CD4-positive, alpha-beta T cell (primary cell): ENCODE data around the gene TNS1. TPM values are rescaled to one million over a fixed set of nuclear protein-coding genes. Genes with fewer than 3 reads are reported as not detected.

ENCODE experiments used
- ATAC-seq: fragments of 200-7000 bp; cut with Tn5 transposase; one replicate; pipeline ENCODE4 v1.10.0; 2022; ENCODE audit warnings: mild to moderate bottlenecking; ENCODE audit not compliant: poor library complexity
- CTCF ChIA-PET: fragments of 350-600 bp; sonication (Branson Sonifier 250); formaldehyde crosslinking; loops from one replicate; lab custom pipeline; 2021; ENCODE audit warnings: antibody characterized with exemption, inconsistent platforms; lab: Charles Lee
- POLR2A ChIA-PET: fragments of 350-600 bp; sonication (Branson Sonifier 250); formaldehyde crosslinking; loops from one replicate; lab custom pipeline; 2021; ENCODE audit warnings: antibody characterized with exemption, inconsistent platforms; lab: Charles Lee
- DNase-seq, 14 experiments: peaks; one replicate each; pipeline ENCODE4 v3.0.0-alpha.2; 2013 to 2020; ENCODE audit warnings: mixed read lengths in 2 of 14
- H3K27ac ChIP-seq, 2 donors: one replicate each; pipeline versions ENCODE4 v1.5.1 to v1.7.0; 2013; ENCODE audit warnings: low read length in 2 of 2, low read depth in 1 of 2, mild to moderate bottlenecking in 1 of 2
- H3K27me3 ChIP-seq, 2 experiments: 1 replicate in 1 of 2; 2 replicates in 1 of 2; pipeline versions ENCODE4 v1.6.1 to v1.7.0; 2013; ENCODE audit warnings: low read length in 2 of 2, control low read depth in 1 of 2, mild to moderate bottlenecking in 1 of 2, moderate library complexity in 1 of 2; ENCODE audit not compliant: insufficient read depth in 2 of 2, control insufficient read depth in 1 of 2
- H3K36me3 ChIP-seq: one replicate; pipeline ENCODE4 v1.6.1; 2013; ENCODE audit warnings: low read length, control low read depth; ENCODE audit not compliant: insufficient read depth
- H3K4me1 ChIP-seq: one replicate; pipeline ENCODE4 v1.6.1; 2013; ENCODE audit warnings: low read length, control low read depth; ENCODE audit not compliant: insufficient read depth
- H3K4me3 ChIP-seq: one replicate; pipeline ENCODE4 v1.5.1; 2013; ENCODE audit warnings: mild to moderate bottlenecking, low read length, moderate library complexity
- H3K9me3 ChIP-seq, 2 experiments: 1 replicate in 1 of 2; 2 replicates in 1 of 2; pipeline versions ENCODE4 v1.6.1 to v1.7.0; 2013; ENCODE audit warnings: low read length in 2 of 2, mild to moderate bottlenecking in 2 of 2, control low read depth in 1 of 2, moderate library complexity in 1 of 2; ENCODE audit not compliant: control insufficient read depth in 1 of 2, insufficient read depth in 1 of 2
- H3K27ac Mint-ChIP-seq: one replicate; pipeline ENCODE4 v1.8.0; 2020; ENCODE audit warnings: mixed read lengths
- H3K27me3 Mint-ChIP-seq: one replicate; pipeline ENCODE4 v1.8.0; 2021; ENCODE audit warnings: mixed read lengths
- H3K36me3 Mint-ChIP-seq: one replicate; pipeline ENCODE4 v1.8.0; 2021; ENCODE audit warnings: low read depth, mixed read lengths
- H3K4me1 Mint-ChIP-seq: one replicate; pipeline ENCODE4 v1.8.0; 2021; ENCODE audit warnings: low read depth, mixed read lengths
- H3K4me3 Mint-ChIP-seq: one replicate; pipeline ENCODE4 v1.8.0; 2020; ENCODE audit warnings: mild to moderate bottlenecking, mixed read lengths
- H3K9me3 Mint-ChIP-seq: one replicate; pipeline ENCODE4 v1.8.0; 2020; ENCODE audit warnings: mixed read lengths
- CTCF ChIP-seq: fragments of 200-600 bp; IDR thresholded peaks from one replicate; pipeline ENCODE4 v1.8.0; 2022; ENCODE audit warnings: antibody characterized with exemption, mild to moderate bottlenecking
- intact Hi-C, 2 experiments: fragments of 100-400 bp; cut with DNase I in 1 of 2; cut with micrococcal nuclease in 1 of 2; formaldehyde crosslinking; loops; one replicate each; pipeline versions ENCODE4 v1.15.1 to v1.9.0; 2023 to 2025; cut with DNase I, micrococcal nuclease
- total RNA-seq, 174 experiments: library from RNA in 2 of 174; stranded (reverse) in 2 of 174; gene quantifications; one replicate each; pipeline ENCODE4 v1.2.3 and lab custom pipeline; 2021 to 2026

TNS1 gene
- total RNA-seq, 2 experiments from 2014 or later = 0.25 to 0.34 TPM

- ChIA-PET CTCF (no interaction called here), POLR2A (no interaction called here)
- no peak overlapping the region for H3K27ac ChIP-seq
- Mint-ChIP-seq H3K4me3 (no peak overlapping the region), H3K36me3 (no peaks in the 10 kb centered on the region), H3K9me3 (no peaks in the 10 kb centered on the region), H3K27me3 (peaks cover 11% of the 10 kb centered on the region), H3K4me1 (no peaks in the 10 kb centered on the region), H3K27ac (no peak overlapping the region)
- ATAC-seq (no peak), DNase-seq (no peak)
- TF ChIP-seq CTCF = no peak
- H3K4me1 ChIP-seq = peaks cover 3% of the 10 kb centered on the region
- no peak overlapping the region for H3K4me3 ChIP-seq
- no peaks in the 10 kb centered on the region for H3K36me3 ChIP-seq
- H3K27me3 ChIP-seq = peaks cover 0 to 4% of the 10 kb centered on the region in 2 experiments
- H3K9me3 ChIP-seq = peaks cover 0 to 3% of the 10 kb centered on the region in 2 experiments
- intact Hi-C loops = no loop called here
These were observed 67.4 kb downstream of the TNS1 start for GRCh38 chr2:217935235-217935879.

- no peak overlapping the region for H3K27ac Mint-ChIP-seq
- H3K4me1 ChIP-seq = peaks cover 3% of the 10 kb centered on the region
- no peak for TF ChIP-seq CTCF
These were observed 68.3 kb downstream of the TNS1 start for GRCh38 chr2:217934321-217935131.

GRCh38 chr2:217933617-217933993 is 69.2 kb downstream of the TNS1 start:
- Histone ChIP-seq H3K27ac (no peak overlapping the region), H3K27me3 (peaks cover 0 to 4% of the 10 kb centered on the region in 2 experiments), H3K4me3 (no peak overlapping the region), H3K36me3 (no peaks in the 10 kb centered on the region), H3K9me3 (peaks cover 0 to 3% of the 10 kb centered on the region in 2 experiments), H3K4me1 (peaks cover 3% of the 10 kb centered on the region)
- H3K27ac Mint-ChIP-seq = no peak overlapping the region
- CTCF ChIA-PET = no interaction called here
- no peak for DNase-seq
- peaks cover 10% of the 10 kb centered on the region for H3K27me3 Mint-ChIP-seq
- ATAC-seq = no peak
- no peak for TF ChIP-seq CTCF
- H3K36me3 Mint-ChIP-seq = no peaks in the 10 kb centered on the region
- H3K4me3 Mint-ChIP-seq = no peak overlapping the region
- intact Hi-C loops = no loop called here
- H3K4me1 Mint-ChIP-seq = no peaks in the 10 kb centered on the region
- POLR2A ChIA-PET = no interaction called here
- H3K9me3 Mint-ChIP-seq = no peaks in the 10 kb centered on the region

More at GRCh38 chr2:217934321-217935131, 68.3 kb downstream of the TNS1 start:
- H3K36me3 ChIP-seq = no peaks in the 10 kb centered on the region
- ATAC-seq = no peak
- no peaks in the 10 kb centered on the region for H3K4me1 Mint-ChIP-seq
- peaks cover 10% of the 10 kb centered on the region for H3K27me3 Mint-ChIP-seq
- POLR2A ChIA-PET = no interaction called here
- no peak overlapping the region for H3K4me3 Mint-ChIP-seq
- no peaks in the 10 kb centered on the region for H3K9me3 Mint-ChIP-seq
- H3K9me3 ChIP-seq = peaks cover 0 to 3% of the 10 kb centered on the region in 2 experiments
- no peak overlapping the region for H3K4me3 ChIP-seq
- H3K27ac ChIP-seq = no peak overlapping the region
- CTCF ChIA-PET = no interaction called here
- DNase-seq = peak in 3 of 14 experiments; percentile 19 to 74 (median 63)
- peaks cover 0 to 4% of the 10 kb centered on the region in 2 experiments for H3K27me3 ChIP-seq
- intact Hi-C loops = no loop called here
- no peaks in the 10 kb centered on the region for H3K36me3 Mint-ChIP-seq
